Ascending aorta (tissue), 2 donors: ENCODE data around the gene LCN6. TPM values are rescaled to one million over a fixed set of nuclear protein-coding genes. Genes with fewer than 3 reads are reported as not detected.
"Not testable (repeated sequence)": the region's sequence is repeated elsewhere in the genome, so short reads cannot be mapped to it uniquely, and the experiment has no call there.

Source experiments
- DNase-seq, 2 donors: peaks; one replicate each; pipeline ENCODE4 v3.0.0-alpha.2; 2019; ENCODE audit warnings: low spot score in 2 of 2
- H3K27ac ChIP-seq, 2 donors: fragments of 200-600 bp; sonication (generic); one replicate each; pipeline ENCODE4 v1.5.1; 2016 to 2017; ENCODE audit warnings: mild to moderate bottlenecking in 1 of 2
- H3K27me3 ChIP-seq: fragments of 200-600 bp; sonication (generic); one replicate; pipeline ENCODE4 v1.5.1; 2017
- H3K36me3 ChIP-seq, 2 donors: fragments of 200-600 bp; sonication (generic); one replicate each; pipeline ENCODE4 v1.5.1; 2016
- H3K4me1 ChIP-seq, 2 donors: fragments of 200-600 bp; sonication (generic); one replicate each; pipeline ENCODE4 v1.5.1; 2016 to 2017; ENCODE audit warnings: mild to moderate bottlenecking in 1 of 2
- H3K4me3 ChIP-seq, 2 donors: fragments of 200-600 bp; sonication (generic); one replicate each; pipeline ENCODE4 v1.5.1; 2016 to 2017; ENCODE audit warnings: mild to moderate bottlenecking in 1 of 2
- H3K9me3 ChIP-seq, 2 donors: fragments of 200-600 bp; sonication (generic); one replicate each; pipeline ENCODE4 v1.5.1; 2016
- CTCF ChIP-seq, 3 experiments: fragments of 200-600 bp in 2 of 3; fragments of 450-650 bp in 1 of 3; sonication (generic) in 2 of 3; IDR thresholded peaks; one replicate each; pipeline ENCODE4 v1.5.1; 2016 to 2019; ENCODE audit warnings: antibody characterized with exemption in 3 of 3, mild to moderate bottlenecking in 1 of 3, moderate library complexity in 1 of 3
- intact Hi-C: fragments of 100-400 bp; cut with DNase I; formaldehyde crosslinking; loops from one replicate; pipeline ENCODE4 v1.15.1; 2023
- total RNA-seq: library from RNA; depleted of rRNA; stranded (reverse); fragments of >200 nt; gene quantifications from one replicate; pipeline ENCODE4 v1.1.0, GENCODE V29; 2016

LCN6 gene
- total RNA-seq: 130 TPM

GRCh38 chr9:136748201-136748600 lies at the start of gene LCN6:
Gene LCN6 (minus strand): TSS chr9:136748525. CDS start chr9:136748483, 42 bp downstream.
- Histone ChIP-seq H3K36me3 (no peaks in the 10 kb centered on the region), H3K4me3 (no peak within 1 kb of the TSS), H3K27ac (no peak within 1 kb of the TSS), H3K27me3 (no peaks in the 10 kb centered on the region), H3K9me3 (no peaks in the 10 kb centered on the region), H3K4me1 (no peaks in the 10 kb centered on the region)
- intact Hi-C loops: no loop called here
- no peak for TF ChIP-seq CTCF (IDR thresholded peaks at IDR 0.05)
- DNase-seq: no peak

GRCh38 chr9:136796775-136797347 lies 48.5 kb upstream of the LCN6 start:
- not testable (repeated sequence) for DNase-seq, H3K36me3 ChIP-seq, H3K27ac ChIP-seq, H3K4me3 ChIP-seq, H3K9me3 ChIP-seq
- intact Hi-C loops: loop anchor here (10.0 kb wide), 1 partner anchor 428 kb away; the partner anchor contains the start of genes CYSRT1, RNF208 and RNF224
- peaks cover 7 to 19% of the 10 kb centered on the region in 2 donors for H3K4me1 ChIP-seq
- peaks cover 11% of the 10 kb centered on the region for H3K27me3 ChIP-seq

GRCh38 chr9:136796238-136796774 lies 48.0 kb upstream of the LCN6 start, which contains the start of gene CCDC183:
Gene CCDC183 (plus strand): TSS chr9:136796338. CDS start chr9:136796398, 60 bp downstream.
- Histone ChIP-seq H3K9me3 (no peaks in the 10 kb centered on the region), H3K4me1 (peaks cover 7 to 24% of the 10 kb centered on the region in 2 donors), H3K36me3 (no peaks in the 10 kb centered on the region), H3K27me3 (peaks cover 11% of the 10 kb centered on the region), H3K27ac (no peak within 1 kb of the TSS), H3K4me3 (no peak within 1 kb of the TSS)
- DNase-seq: no peak
- TF ChIP-seq CTCF (IDR thresholded peaks at IDR 0.05): no peak
- intact Hi-C loops: loop anchor here (10.0 kb wide), 1 partner anchor 428 kb away; the partner anchor contains the start of genes CYSRT1, RNF208 and RNF224

GRCh38 chr9:136795000-136795348 lies 46.6 kb upstream of the LCN6 start:
- Histone ChIP-seq H3K4me1 (peaks cover 4 to 21% of the 10 kb centered on the region in 2 donors), H3K4me3 (no peak overlapping the region), H3K36me3 (no peaks in the 10 kb centered on the region), H3K27me3 (peaks cover 11% of the 10 kb centered on the region), H3K27ac (no peak overlapping the region), H3K9me3 (no peaks in the 10 kb centered on the region)
- intact Hi-C loops: loop anchor here (10.0 kb wide), 1 partner anchor 430 kb away; the partner anchor contains the start of genes CYSRT1, RNF208 and RNF224
- no peak for DNase-seq
- TF ChIP-seq CTCF (IDR thresholded peaks at IDR 0.05): no peak

GRCh38 chr9:136794281-136794999 lies 46.1 kb upstream of the LCN6 start:
- Histone ChIP-seq H3K9me3 (no peaks in the 10 kb centered on the region), H3K4me1 (peaks cover 0 to 16% of the 10 kb centered on the region in 2 donors)
- intact Hi-C loops: loop anchor here (10.0 kb wide), 1 partner anchor 430 kb away; the partner anchor contains the start of genes CYSRT1, RNF208 and RNF224

More at GRCh38 chr9:136794281-136794999, 46.1 kb upstream of the LCN6 start:
- H3K4me3 ChIP-seq: no peak overlapping the region
- H3K36me3 ChIP-seq: no peaks in the 10 kb centered on the region
- peaks cover 11% of the 10 kb centered on the region for H3K27me3 ChIP-seq
- DNase-seq: no peak
- TF ChIP-seq CTCF (IDR thresholded peaks at IDR 0.05): no peak
- H3K27ac ChIP-seq: no peak overlapping the region
